HepG2 (cell line): ENCODE data around the gene INTS1. TPM values are rescaled to one million over a fixed set of nuclear protein-coding genes. Genes with fewer than 3 reads are reported as not detected.

Experiments used
- ATAC-seq: fragments of 200-7000 bp; cut with Tn5 transposase; 3 replicates; pipeline ENCODE4 v1.9.1; 2020; ENCODE audit warnings: mild to moderate bottlenecking, moderate library complexity
- BruUV-seq: library from RNA; stranded (reverse); fragments of 400-500 nt; replicated peaks from 2 replicates; lab custom pipeline; 2021; lab: Mats Ljungman, UMichigan
- CTCF ChIA-PET: fragments of 300-600 bp; formaldehyde crosslinking; extraction: SDS; loops from one replicate; lab custom pipeline; 2021; ENCODE audit warnings: low total read pairs, inconsistent platforms, low intra/inter-chr PET ratio; lab: Yijun Ruan, JAX
- POLR2A ChIA-PET: fragments of 350-600 bp; sonication (Branson Sonifier 250); formaldehyde crosslinking; loops from one replicate; lab custom pipeline; 2020; ENCODE audit warnings: antibody characterized with exemption, inconsistent platforms; lab: Yijun Ruan, JAX
- DNase-seq: peaks from one replicate; pipeline ENCODE4 v3.0.0-alpha.2; 2015; ENCODE audit warnings: low spot score
- FAIRE-seq: peaks from 3 replicates; lab custom pipeline; 2011; peaks lifted over from hg19 to GRCh38; lab: Jason Lieb, UNC
- H2AFZ ChIP-seq: one replicate; pipeline ENCODE4 v1.6.1; 2011; ENCODE audit warnings: low read length, inconsistent platforms
- H3K27ac ChIP-seq: fragments of 300-600 bp; 3 replicates; pipeline ENCODE4 v1.8.0; 2011; ENCODE audit warnings: mixed run types, mild to moderate bottlenecking, mixed read lengths, low read length, inconsistent platforms; ENCODE audit not compliant: insufficient read depth; ENCODE audit errors: extremely low read length
- H3K27me3 ChIP-seq, 2 experiments: fragments of 200-600 bp in 1 of 2; 2 replicates in 1 of 2; 3 replicates in 1 of 2; pipeline versions ENCODE4 v1.6.0 to v1.8.0; 2011; ENCODE audit warnings: low read length in 2 of 2, mild to moderate bottlenecking in 2 of 2, moderate library complexity in 2 of 2, inconsistent platforms in 1 of 2; ENCODE audit not compliant: insufficient read depth in 2 of 2, control insufficient read depth in 1 of 2
- H3K36me3 ChIP-seq, 2 experiments: fragments of 200-600 bp in 1 of 2; replicated peaks in 1 of 2; 2 replicates in 1 of 2; 3 replicates in 1 of 2; pipeline versions ENCODE4 v1.5.1 to v1.8.0; 2011; ENCODE audit warnings: low read length in 2 of 2, inconsistent platforms in 1 of 2; ENCODE audit not compliant: insufficient read depth in 2 of 2, control insufficient read depth in 1 of 2
- H3K4me1 ChIP-seq: 2 replicates; pipeline ENCODE4 v1.5.1; 2012; ENCODE audit warnings: low read length, inconsistent platforms; ENCODE audit not compliant: insufficient read depth
- H3K4me2 ChIP-seq: 2 replicates; pipeline ENCODE4 v1.6.0; 2011; ENCODE audit warnings: low read depth, low read length, inconsistent platforms
- H3K4me3 ChIP-seq, 3 experiments: fragments of 200-600 bp in 1 of 3; sonication (generic), shearing (Covaris generic) in 1 of 3; replicated peaks in 1 of 3; 2 replicates each; pipeline ENCODE4 v1.5.1; 2011 to 2016; ENCODE audit warnings: low read length in 3 of 3, inconsistent platforms in 2 of 3, low read depth in 2 of 3, mild to moderate bottlenecking in 2 of 3, control low read depth in 1 of 3, mixed read lengths in 1 of 3; ENCODE audit not compliant: insufficient read depth in 1 of 3
- H3K79me2 ChIP-seq: one replicate; pipeline ENCODE4 v1.6.1; 2011; ENCODE audit warnings: low read length, inconsistent platforms; ENCODE audit not compliant: insufficient read depth
- H3K9ac ChIP-seq: 2 replicates; pipeline ENCODE4 v1.6.0; 2011; ENCODE audit warnings: mild to moderate bottlenecking, low read depth, low read length, inconsistent platforms; ENCODE audit not compliant: insufficient read depth
- H3K9me3 ChIP-seq: 2 replicates; pipeline ENCODE4 v1.5.1; 2012; ENCODE audit warnings: mild to moderate bottlenecking, low read length
- H4K20me1 ChIP-seq: 2 replicates; pipeline ENCODE4 v1.6.0; 2011; ENCODE audit warnings: inconsistent platforms, mild to moderate bottlenecking, low read length, moderate library complexity; ENCODE audit not compliant: insufficient read depth
- GATAD1 ChIP-seq: IDR thresholded peaks from 2 replicates; pipeline ENCODE4 v1.6.1; 2016; ENCODE audit warnings: missing genetic modification reagents, missing compliant biosample characterization
- GFI1 ChIP-seq: sonication (generic); formaldehyde crosslinking; IDR thresholded peaks from 2 replicates; pipeline ENCODE4 v1.5.0; 2020; ENCODE audit warnings: missing genetic modification reagents, mild to moderate bottlenecking, borderline replicate concordance
- HNRNPUL1 ChIP-seq: fragments of 200-400 bp; formaldehyde crosslinking; IDR thresholded peaks from 2 replicates; pipeline ENCODE4 v1.6.1; 2017; ENCODE audit warnings: low read depth, mild to moderate bottlenecking, low read length, moderate library complexity
- SMAD9 ChIP-seq: sonication (generic); formaldehyde crosslinking; IDR thresholded peaks from 2 replicates; pipeline ENCODE4 v1.5.1; 2020; ENCODE audit warnings: mild to moderate bottlenecking, missing genetic modification reagents
- TOPORS ChIP-seq: sonication (generic); formaldehyde crosslinking; IDR thresholded peaks from 2 replicates; pipeline ENCODE4 v1.8.0; 2023; ENCODE audit warnings: mild to moderate bottlenecking, missing genetic modification reagents
- ZC3H4 ChIP-seq: sonication (generic); formaldehyde crosslinking; IDR thresholded peaks from 2 replicates; pipeline ENCODE4 v1.4.0; 2020; ENCODE audit warnings: missing genetic modification reagents, borderline replicate concordance
- ZNF446 ChIP-seq: sonication (generic); formaldehyde crosslinking; IDR thresholded peaks from 2 replicates; pipeline ENCODE4 v1.5.0; 2020; ENCODE audit warnings: mild to moderate bottlenecking, missing genetic modification reagents
- ZNF562 ChIP-seq: sonication (generic); formaldehyde crosslinking; IDR thresholded peaks from 2 replicates; pipeline ENCODE4 v1.8.0; 2022; ENCODE audit warnings: missing genetic modification reagents, borderline replicate concordance
- WGBS: methylation state at CpG from one replicate; pipeline ENCODE4 v1.1.6; 2017; ENCODE audit warnings: low lambda C conversion rate; 5-methylcytosine and 5-hydroxymethylcytosine counted together
- in situ Hi-C: cut with HindIII; loops from 2 replicates; pipeline ENCODE4 v1.10.0; 2017; ENCODE audit warnings: low pct_unique_long_range_greater_than_20kb; ENCODE audit not compliant: extremely low pct_ligation_motif_present
- intact Hi-C: fragments of 100-400 bp; cut with micrococcal nuclease; formaldehyde crosslinking; loops from one replicate; pipeline ENCODE4 v1.10.0; 2022; ENCODE audit not compliant: unreplicated experiment
- polyA plus RNA-seq, 8 experiments: library from polyadenylated mRNA; depleted of rRNA in 3 of 8; stranded (reverse) in 7 of 8; unstranded in 1 of 8; fragments of >200 nt; fragmentation: Illumina TruSeq in 4 of 8; extraction: Trizol in 4 of 8; gene quantifications; 2 replicates each; pipeline versions ENCODE4 v1.2.1 to v1.2.3, GENCODE V29; 2011 to 2016; ENCODE audit warnings: low read depth in 4 of 8, missing spikeins in 1 of 8, mixed read lengths in 1 of 8; ENCODE audit not compliant: insufficient read depth in 1 of 8
- total RNA-seq, 5 experiments: library from RNA; depleted of rRNA; stranded (reverse); fragments of >200 nt; fragmentation: Illumina TruSeq; extraction: Trizol; gene quantifications; 2 replicates each; pipeline ENCODE4 v1.2.3, GENCODE V29; 2016; ENCODE audit warnings: low read depth in 1 of 5
- TF ChIP-seq, protein P1 (sequence below): sonication (generic); formaldehyde crosslinking; IDR thresholded peaks from 2 replicates; pipeline ENCODE4 v1.5.1; 2020; ENCODE audit warnings: mild to moderate bottlenecking, missing genetic modification reagents, moderate library complexity
- TF ChIP-seq, protein P2 (sequence below): sonication (generic); formaldehyde crosslinking; conservative IDR thresholded peaks from 2 replicates; pipeline ENCODE4 v1.4.0; 2020; ENCODE audit warnings: mild to moderate bottlenecking, missing genetic modification reagents, moderate library complexity
- TF ChIP-seq, protein P3 (sequence below): sonication (generic); formaldehyde crosslinking; conservative IDR thresholded peaks from 2 replicates; pipeline ENCODE4 v1.8.0; 2022; ENCODE audit warnings: missing genetic modification reagents
- TF ChIP-seq, protein P4 (sequence below): sonication (generic); formaldehyde crosslinking; IDR thresholded peaks from 2 replicates; pipeline ENCODE4 v1.5.1; 2020; ENCODE audit warnings: mild to moderate bottlenecking, missing genetic modification reagents, moderate library complexity

INTS1 gene
- total and polyA plus RNA-seq, 2 of the 13 experiments (the other 11 are each of a cell fraction or from before 2014, with no cell fraction given) = 13.7 to 29.0 TPM

DNA sequence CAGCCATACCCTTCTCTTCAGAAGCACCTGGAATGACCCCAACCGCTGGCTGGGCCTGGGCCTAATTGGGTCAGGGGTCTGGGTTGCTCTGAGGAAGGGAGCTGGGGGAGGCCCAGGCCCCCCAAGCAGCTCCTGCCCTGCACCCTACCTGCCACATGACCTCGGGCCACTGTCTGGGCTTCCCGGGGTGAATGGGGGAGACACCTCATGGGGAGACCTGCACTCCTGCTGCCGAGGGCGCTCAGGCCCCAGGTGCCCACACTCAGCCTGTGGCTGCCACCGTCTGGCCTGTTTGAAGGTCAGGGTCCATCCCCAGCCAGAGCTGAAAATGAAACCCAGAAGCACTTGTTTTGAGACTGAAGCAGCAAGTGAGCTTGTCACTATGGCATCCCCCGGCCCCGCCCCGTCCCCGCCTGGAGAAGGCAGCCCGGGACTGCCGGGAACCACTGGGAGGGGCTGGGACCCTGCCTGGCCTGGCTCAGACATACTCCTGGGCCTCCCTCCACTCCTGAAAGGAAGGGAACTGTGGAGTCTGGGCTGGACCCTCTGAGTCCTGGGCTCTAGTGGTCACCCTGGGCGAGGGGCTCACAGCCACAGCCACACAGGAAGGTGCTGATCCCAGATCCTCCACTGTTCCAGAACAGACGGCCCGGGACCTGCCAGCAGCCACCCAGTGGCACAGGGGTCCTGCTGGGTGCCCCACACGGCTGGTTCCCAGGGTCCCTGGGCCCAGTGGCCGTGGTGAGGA is 37.5 kb downstream of the INTS1 start:
- ATAC-seq (peak; percentile 88), DNase-seq (peak; percentile 93), FAIRE-seq (peak; percentile 95)
- BruUV-seq = no TSS peak
- H4K20me1 ChIP-seq = no peaks in the 10 kb centered on the region
- H3K4me3 ChIP-seq = peak overlapping the region; percentile 34 to 65 (median 49)
- H3K27ac ChIP-seq = peak overlapping the region; percentile 77
- no peaks in the 10 kb centered on the region for H3K9me3 ChIP-seq
- ChIA-PET POLR2A (interaction anchor here (1.0 to 1.4 kb wide), 6 partner anchors 8 to 89 kb away, joined by 3 to 15 read pairs (median 5); partner anchors contain the start of gene TMEM184A), CTCF (no interaction called here)
- H3K36me3 ChIP-seq = peaks cover 3 to 4% of the 10 kb centered on the region in 2 experiments; a peak in 2 of 5 replicates
- 40% methylated on average over 1 of the region's 17 CpGs for WGBS
- no peaks in the 10 kb centered on the region for H3K79me2 ChIP-seq
- peak overlapping the region; percentile 77 for H3K4me2 ChIP-seq
- intact Hi-C loops = no loop called here
- in situ Hi-C loops = loop anchor here (5.0 kb wide), 1 partner anchor 34 kb away; no protein-coding TSS in a partner anchor
- peak overlapping the region; percentile 76 for H3K9ac ChIP-seq
- H3K4me1 ChIP-seq = peaks cover 43% of the 10 kb centered on the region
- H2AFZ ChIP-seq = no peak overlapping the region
- no peaks in the 10 kb centered on the region for H3K27me3 ChIP-seq
- TF ChIP-seq, protein P1, sequence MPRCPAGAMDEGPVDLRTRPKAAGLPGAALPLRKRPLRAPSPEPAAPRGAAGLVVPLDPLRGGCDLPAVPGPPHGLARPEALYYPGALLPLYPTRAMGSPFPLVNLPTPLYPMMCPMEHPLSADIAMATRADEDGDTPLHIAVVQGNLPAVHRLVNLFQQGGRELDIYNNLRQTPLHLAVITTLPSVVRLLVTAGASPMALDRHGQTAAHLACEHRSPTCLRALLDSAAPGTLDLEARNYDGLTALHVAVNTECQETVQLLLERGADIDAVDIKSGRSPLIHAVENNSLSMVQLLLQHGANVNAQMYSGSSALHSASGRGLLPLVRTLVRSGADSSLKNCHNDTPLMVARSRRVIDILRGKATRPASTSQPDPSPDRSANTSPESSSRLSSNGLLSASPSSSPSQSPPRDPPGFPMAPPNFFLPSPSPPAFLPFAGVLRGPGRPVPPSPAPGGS (CRISPR knock-in tag) = no peak
- no peak for TF ChIP-seq HNRNPUL1
- no peak for TF ChIP-seq ZNF562 (CRISPR knock-in tag)
- TF ChIP-seq SMAD9 (CRISPR knock-in tag) = no peak
- no peak; the same call in 1 of the 2 replicates for TF ChIP-seq GFI1 (CRISPR knock-in tag)
- TF ChIP-seq ZC3H4 = no peak
- TF ChIP-seq, protein P2, sequence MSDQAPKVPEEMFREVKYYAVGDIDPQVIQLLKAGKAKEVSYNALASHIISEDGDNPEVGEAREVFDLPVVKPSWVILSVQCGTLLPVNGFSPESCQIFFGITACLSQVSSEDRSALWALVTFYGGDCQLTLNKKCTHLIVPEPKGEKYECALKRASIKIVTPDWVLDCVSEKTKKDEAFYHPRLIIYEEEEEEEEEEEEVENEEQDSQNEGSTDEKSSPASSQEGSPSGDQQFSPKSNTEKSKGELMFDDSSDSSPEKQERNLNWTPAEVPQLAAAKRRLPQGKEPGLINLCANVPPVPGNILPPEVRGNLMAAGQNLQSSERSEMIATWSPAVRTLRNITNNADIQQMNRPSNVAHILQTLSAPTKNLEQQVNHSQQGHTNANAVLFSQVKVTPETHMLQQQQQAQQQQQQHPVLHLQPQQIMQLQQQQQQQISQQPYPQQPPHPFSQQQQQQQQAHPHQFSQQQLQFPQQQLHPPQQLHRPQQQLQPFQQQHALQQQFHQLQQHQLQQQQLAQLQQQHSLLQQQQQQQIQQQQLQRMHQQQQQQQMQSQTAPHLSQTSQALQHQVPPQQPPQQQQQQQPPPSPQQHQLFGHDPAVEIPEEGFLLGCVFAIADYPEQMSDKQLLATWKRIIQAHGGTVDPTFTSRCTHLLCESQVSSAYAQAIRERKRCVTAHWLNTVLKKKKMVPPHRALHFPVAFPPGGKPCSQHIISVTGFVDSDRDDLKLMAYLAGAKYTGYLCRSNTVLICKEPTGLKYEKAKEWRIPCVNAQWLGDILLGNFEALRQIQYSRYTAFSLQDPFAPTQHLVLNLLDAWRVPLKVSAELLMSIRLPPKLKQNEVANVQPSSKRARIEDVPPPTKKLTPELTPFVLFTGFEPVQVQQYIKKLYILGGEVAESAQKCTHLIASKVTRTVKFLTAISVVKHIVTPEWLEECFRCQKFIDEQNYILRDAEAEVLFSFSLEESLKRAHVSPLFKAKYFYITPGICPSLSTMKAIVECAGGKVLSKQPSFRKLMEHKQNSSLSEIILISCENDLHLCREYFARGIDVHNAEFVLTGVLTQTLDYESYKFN (CRISPR knock-in tag) = peak; percentile 66
- TF ChIP-seq, protein P3, sequence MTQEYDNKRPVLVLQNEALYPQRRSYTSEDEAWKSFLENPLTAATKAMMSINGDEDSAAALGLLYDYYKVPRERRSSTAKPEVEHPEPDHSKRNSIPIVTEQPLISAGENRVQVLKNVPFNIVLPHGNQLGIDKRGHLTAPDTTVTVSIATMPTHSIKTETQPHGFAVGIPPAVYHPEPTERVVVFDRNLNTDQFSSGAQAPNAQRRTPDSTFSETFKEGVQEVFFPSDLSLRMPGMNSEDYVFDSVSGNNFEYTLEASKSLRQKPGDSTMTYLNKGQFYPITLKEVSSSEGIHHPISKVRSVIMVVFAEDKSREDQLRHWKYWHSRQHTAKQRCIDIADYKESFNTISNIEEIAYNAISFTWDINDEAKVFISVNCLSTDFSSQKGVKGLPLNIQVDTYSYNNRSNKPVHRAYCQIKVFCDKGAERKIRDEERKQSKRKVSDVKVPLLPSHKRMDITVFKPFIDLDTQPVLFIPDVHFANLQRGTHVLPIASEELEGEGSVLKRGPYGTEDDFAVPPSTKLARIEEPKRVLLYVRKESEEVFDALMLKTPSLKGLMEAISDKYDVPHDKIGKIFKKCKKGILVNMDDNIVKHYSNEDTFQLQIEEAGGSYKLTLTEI (CRISPR knock-in tag) = no peak
- TF ChIP-seq TOPORS (CRISPR knock-in tag) = no peak
- no peak for TF ChIP-seq ZNF446 (CRISPR knock-in tag)
- TF ChIP-seq GATAD1 (CRISPR knock-in tag) = peak; percentile 48; the same call in 1 of the 2 replicates
- TF ChIP-seq, protein P4, sequence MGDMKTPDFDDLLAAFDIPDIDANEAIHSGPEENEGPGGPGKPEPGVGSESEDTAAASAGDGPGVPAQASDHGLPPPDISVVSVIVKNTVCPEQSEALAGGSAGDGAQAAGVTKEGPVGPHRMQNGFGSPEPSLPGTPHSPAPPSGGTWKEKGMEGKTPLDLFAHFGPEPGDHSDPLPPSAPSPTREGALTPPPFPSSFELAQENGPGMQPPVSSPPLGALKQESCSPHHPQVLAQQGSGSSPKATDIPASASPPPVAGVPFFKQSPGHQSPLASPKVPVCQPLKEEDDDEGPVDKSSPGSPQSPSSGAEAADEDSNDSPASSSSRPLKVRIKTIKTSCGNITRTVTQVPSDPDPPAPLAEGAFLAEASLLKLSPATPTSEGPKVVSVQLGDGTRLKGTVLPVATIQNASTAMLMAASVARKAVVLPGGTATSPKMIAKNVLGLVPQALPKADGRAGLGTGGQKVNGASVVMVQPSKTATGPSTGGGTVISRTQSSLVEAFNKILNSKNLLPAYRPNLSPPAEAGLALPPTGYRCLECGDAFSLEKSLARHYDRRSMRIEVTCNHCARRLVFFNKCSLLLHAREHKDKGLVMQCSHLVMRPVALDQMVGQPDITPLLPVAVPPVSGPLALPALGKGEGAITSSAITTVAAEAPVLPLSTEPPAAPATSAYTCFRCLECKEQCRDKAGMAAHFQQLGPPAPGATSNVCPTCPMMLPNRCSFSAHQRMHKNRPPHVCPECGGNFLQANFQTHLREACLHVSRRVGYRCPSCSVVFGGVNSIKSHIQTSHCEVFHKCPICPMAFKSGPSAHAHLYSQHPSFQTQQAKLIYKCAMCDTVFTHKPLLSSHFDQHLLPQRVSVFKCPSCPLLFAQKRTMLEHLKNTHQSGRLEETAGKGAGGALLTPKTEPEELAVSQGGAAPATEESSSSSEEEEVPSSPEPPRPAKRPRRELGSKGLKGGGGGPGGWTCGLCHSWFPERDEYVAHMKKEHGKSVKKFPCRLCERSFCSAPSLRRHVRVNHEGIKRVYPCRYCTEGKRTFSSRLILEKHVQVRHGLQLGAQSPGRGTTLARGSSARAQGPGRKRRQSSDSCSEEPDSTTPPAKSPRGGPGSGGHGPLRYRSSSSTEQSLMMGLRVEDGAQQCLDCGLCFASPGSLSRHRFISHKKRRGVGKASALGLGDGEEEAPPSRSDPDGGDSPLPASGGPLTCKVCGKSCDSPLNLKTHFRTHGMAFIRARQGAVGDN (CRISPR knock-in tag) = peak; percentile 90
